GM23338 (cell line): Measurements from ENCODE around the gene MIA. TPM values are rescaled to one million over a fixed set of nuclear protein-coding genes. Genes with fewer than 3 reads are reported as not detected.

Experiments
- ATAC-seq: fragments of 200-7000 bp; cut with Tn5 transposase; 3 replicates; pipeline ENCODE4 v1.9.1; 2020
- DNase-seq: peaks from one replicate; pipeline ENCODE4 v3.0.0-alpha.2; 2015; ENCODE audit warnings: low spot score
- H2AFZ ChIP-seq: fragments of 200-600 bp; sonication (generic); 2 replicates; pipeline ENCODE4 v1.8.0; 2016; ENCODE audit warnings: antibody characterized with exemption, mild to moderate bottlenecking, moderate library complexity
- H3F3A ChIP-seq: fragments of 200-600 bp; sonication (generic); replicated peaks from 2 replicates; pipeline ENCODE4 v1.8.0; 2017; ENCODE audit warnings: antibody characterized with exemption, mixed run types, low read depth
- H3K27ac ChIP-seq: fragments of 200-600 bp; sonication (generic); 2 replicates; pipeline ENCODE4 v1.6.1; 2016; ENCODE audit warnings: low read depth
- H3K27me3 ChIP-seq: fragments of 200-600 bp; sonication (generic); 2 replicates; pipeline ENCODE4 v1.8.0; 2016; ENCODE audit warnings: mild to moderate bottlenecking, mixed run types, moderate library complexity; ENCODE audit not compliant: insufficient read depth
- H3K36me3 ChIP-seq: fragments of 200-600 bp; sonication (generic); 2 replicates; pipeline ENCODE4 v1.8.0; 2016; ENCODE audit warnings: mild to moderate bottlenecking; ENCODE audit not compliant: insufficient read depth
- H3K4me1 ChIP-seq: fragments of 200-600 bp; sonication (generic); 2 replicates; pipeline ENCODE4 v1.8.0; 2016; ENCODE audit warnings: mild to moderate bottlenecking, moderate library complexity; ENCODE audit not compliant: insufficient read depth
- H3K4me2 ChIP-seq: fragments of 200-600 bp; sonication (generic); 2 replicates; pipeline ENCODE4 v1.7.1; 2017; ENCODE audit warnings: mixed run types
- H3K4me3 ChIP-seq: fragments of 200-600 bp; sonication (generic); 2 replicates; pipeline ENCODE4 v1.6.1; 2016; ENCODE audit warnings: mixed run types
- H3K79me2 ChIP-seq: fragments of 200-600 bp; sonication (generic); replicated peaks from 2 replicates; pipeline ENCODE4 v1.8.0; 2017; ENCODE audit warnings: mild to moderate bottlenecking; ENCODE audit not compliant: insufficient read depth
- H3K9me2 ChIP-seq: fragments of 200-600 bp; sonication (generic); 2 replicates; pipeline ENCODE4 v1.8.0; 2017; ENCODE audit not compliant: insufficient read depth
- H4K20me1 ChIP-seq: fragments of 200-600 bp; sonication (generic); replicated peaks from 2 replicates; pipeline ENCODE4 v1.8.0; 2017; ENCODE audit warnings: mild to moderate bottlenecking; ENCODE audit not compliant: insufficient read depth
- H3K27ac Mint-ChIP-seq: 2 replicates; pipeline ENCODE4 v1.8.0; 2020; ENCODE audit warnings: inconsistent platforms, mild to moderate bottlenecking, moderate library complexity, mixed read lengths
- H3K27me3 Mint-ChIP-seq: 3 replicates; pipeline ENCODE4 v1.8.0; 2022; ENCODE audit warnings: low read depth, mild to moderate bottlenecking, moderate library complexity, mixed read lengths, inconsistent platforms; ENCODE audit not compliant: insufficient read depth, poor library complexity
- H3K36me3 Mint-ChIP-seq: 3 replicates; pipeline ENCODE4 v1.8.0; 2021; ENCODE audit warnings: low read depth, mild to moderate bottlenecking, inconsistent platforms, moderate library complexity, mixed read lengths
- H3K4me1 Mint-ChIP-seq: 3 replicates; pipeline ENCODE4 v1.8.0; 2020; ENCODE audit warnings: mild to moderate bottlenecking, inconsistent platforms, mixed read lengths
- H3K4me3 Mint-ChIP-seq: 3 replicates; pipeline ENCODE4 v1.8.0; 2021; ENCODE audit warnings: moderate library complexity, mild to moderate bottlenecking, inconsistent platforms, mixed read lengths
- H3K9me3 Mint-ChIP-seq: 3 replicates; pipeline ENCODE4 v1.8.0; 2020; ENCODE audit warnings: moderate library complexity, mild to moderate bottlenecking, inconsistent platforms, mixed read lengths
- CREB1 ChIP-seq: fragments of 250-450 bp; sonication (Bioruptor Pico); IDR thresholded peaks from 2 replicates; pipeline ENCODE4 v1.5.0; 2020; ENCODE audit warnings: low read depth, mild to moderate bottlenecking, moderate library complexity
- EZH2 ChIP-seq: fragments of 200-600 bp; sonication (generic); IDR thresholded peaks from one replicate; pipeline ENCODE4 v1.8.0; 2017; ENCODE audit warnings: antibody characterized with exemption, mild to moderate bottlenecking, low read depth; ENCODE audit not compliant: unreplicated experiment
- EZH2phosphoT487 ChIP-seq: fragments of 200-600 bp; sonication (generic); IDR thresholded peaks from one replicate; pipeline ENCODE4 v1.8.1; 2018; ENCODE audit warnings: antibody characterized with exemption; ENCODE audit not compliant: unreplicated experiment
- JUNB ChIP-seq: IDR thresholded peaks from one replicate; pipeline ENCODE4 v1.6.1; 2016; ENCODE audit warnings: antibody characterized with exemption; ENCODE audit not compliant: unreplicated experiment
- NANOG ChIP-seq: IDR thresholded peaks from 2 replicates; pipeline ENCODE4 v1.6.1; 2016; ENCODE audit warnings: antibody characterized with exemption, borderline replicate concordance
- POLR2AphosphoS5 ChIP-seq: IDR thresholded peaks from 2 replicates; pipeline ENCODE4 v1.6.1; 2016; ENCODE audit warnings: antibody characterized with exemption, low read depth
- REST ChIP-seq: IDR thresholded peaks from one replicate; pipeline ENCODE4 v1.6.1; 2018; ENCODE audit warnings: antibody characterized with exemption; ENCODE audit not compliant: unreplicated experiment
- STAT1 ChIP-seq: IDR thresholded peaks from one replicate; pipeline ENCODE4 v1.6.1; 2016; ENCODE audit warnings: antibody characterized with exemption; ENCODE audit not compliant: unreplicated experiment
- ZNF114 ChIP-seq: fragments of 250-450 bp; sonication (Bioruptor Pico); IDR thresholded peaks from 2 replicates; pipeline ENCODE4 v1.5.0; 2020; ENCODE audit warnings: mild to moderate bottlenecking, moderate library complexity
- ZNF331 ChIP-seq: fragments of 250-450 bp; sonication (Bioruptor Pico); IDR thresholded peaks from 2 replicates; pipeline ENCODE4 v1.5.0; 2020; ENCODE audit warnings: low read depth, mild to moderate bottlenecking, moderate library complexity
- ZNF462 ChIP-seq: fragments of 250-450 bp; sonication (Bioruptor Pico); IDR thresholded peaks from 2 replicates; pipeline ENCODE4 v1.5.0; 2020; ENCODE audit warnings: mild to moderate bottlenecking, moderate library complexity
- polyA plus RNA-seq: library from polyadenylated mRNA; unstranded; fragments of >200 nt; fragmentation: Nextera tagmentation; extraction: Ambion mirVana; gene quantifications from 2 replicates; pipeline ENCODE4 v1.2.1, GENCODE V29; 2016
- total RNA-seq: library from RNA; depleted of rRNA; stranded (reverse); fragments of >200 nt; shearing (Covaris generic); gene quantifications from 2 replicates; pipeline ENCODE4 v1.2.3, GENCODE V29; 2014
- TF ChIP-seq, protein P1 (sequence below), 2 experiments: fragments of 200-600 bp in 1 of 2; sonication (generic) in 1 of 2; conservative IDR thresholded peaks; 2 replicates each; pipeline versions ENCODE4 v1.5.1 to v1.6.1; 2016 to 2017; ENCODE audit warnings: antibody characterized with exemption in 2 of 2, low read depth in 2 of 2, mild to moderate bottlenecking in 2 of 2, moderate library complexity in 1 of 2
- TF ChIP-seq, protein P2 (sequence below): IDR thresholded peaks from 2 replicates; pipeline ENCODE4 v1.6.1; 2016; ENCODE audit warnings: antibody characterized with exemption

MIA gene
- total and polyA plus RNA-seq, 2 experiments from 2014 or later, result not detected

DNA sequence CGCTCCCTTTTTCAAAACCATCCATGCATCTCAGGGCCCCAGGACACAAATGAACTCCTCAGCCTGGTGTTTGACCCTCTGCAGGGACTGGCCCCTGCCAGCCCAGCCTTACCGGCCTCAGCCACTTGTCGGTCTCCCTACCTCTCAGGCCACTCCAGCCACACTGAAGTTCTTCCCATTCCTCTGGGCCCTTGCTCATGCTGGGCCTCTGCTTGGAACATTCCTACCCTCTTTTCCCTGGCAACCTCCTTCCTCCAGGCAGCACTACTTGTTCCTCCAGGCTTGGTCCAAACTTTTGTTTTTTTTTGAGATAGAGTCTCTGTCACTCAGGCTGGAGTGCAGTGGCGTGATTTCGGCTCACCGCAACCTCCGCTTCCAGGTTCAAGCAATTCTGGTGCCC, 16.0 kb downstream of the MIA start:
- no peak overlapping the region for H3K4me2 ChIP-seq
- H3K27me3 ChIP-seq, result no peaks in the 10 kb centered on the region
- H3K79me2 ChIP-seq, result no peaks in the 10 kb centered on the region
- no peaks in the 10 kb centered on the region for H3K4me1 Mint-ChIP-seq
- no peaks in the 10 kb centered on the region for H3K36me3 ChIP-seq
- H4K20me1 ChIP-seq, result no peaks in the 10 kb centered on the region
- H3K27ac Mint-ChIP-seq, result no peak overlapping the region
- peaks cover 5% of the 10 kb centered on the region; the same call in 2 of the 3 replicates for H3K36me3 Mint-ChIP-seq
- no peak for ATAC-seq
- no peaks in the 10 kb centered on the region for H3K9me3 Mint-ChIP-seq
- H3K27ac ChIP-seq, result no peak overlapping the region
- no peak overlapping the region for H3K4me3 Mint-ChIP-seq
- peaks cover 6% of the 10 kb centered on the region for H3K27me3 Mint-ChIP-seq
- TF ChIP-seq EZH2phosphoT487 (no peak), POLR2AphosphoS5 (no peak), JUNB (no peak), STAT1 (no peak), EZH2 (no peak), NANOG (no peak), ZNF331 (CRISPR knock-in tag) (no peak), REST (no peak), ZNF114 (CRISPR knock-in tag) (no peak), CREB1 (no peak), ZNF462 (CRISPR knock-in tag) (no peak)
- TF ChIP-seq, protein P1, sequence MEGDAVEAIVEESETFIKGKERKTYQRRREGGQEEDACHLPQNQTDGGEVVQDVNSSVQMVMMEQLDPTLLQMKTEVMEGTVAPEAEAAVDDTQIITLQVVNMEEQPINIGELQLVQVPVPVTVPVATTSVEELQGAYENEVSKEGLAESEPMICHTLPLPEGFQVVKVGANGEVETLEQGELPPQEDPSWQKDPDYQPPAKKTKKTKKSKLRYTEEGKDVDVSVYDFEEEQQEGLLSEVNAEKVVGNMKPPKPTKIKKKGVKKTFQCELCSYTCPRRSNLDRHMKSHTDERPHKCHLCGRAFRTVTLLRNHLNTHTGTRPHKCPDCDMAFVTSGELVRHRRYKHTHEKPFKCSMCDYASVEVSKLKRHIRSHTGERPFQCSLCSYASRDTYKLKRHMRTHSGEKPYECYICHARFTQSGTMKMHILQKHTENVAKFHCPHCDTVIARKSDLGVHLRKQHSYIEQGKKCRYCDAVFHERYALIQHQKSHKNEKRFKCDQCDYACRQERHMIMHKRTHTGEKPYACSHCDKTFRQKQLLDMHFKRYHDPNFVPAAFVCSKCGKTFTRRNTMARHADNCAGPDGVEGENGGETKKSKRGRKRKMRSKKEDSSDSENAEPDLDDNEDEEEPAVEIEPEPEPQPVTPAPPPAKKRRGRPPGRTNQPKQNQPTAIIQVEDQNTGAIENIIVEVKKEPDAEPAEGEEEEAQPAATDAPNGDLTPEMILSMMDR (conservative IDR thresholded peaks at IDR 0.05; ENCODE audit: low read depth in 2 of 2), result no peak
- TF ChIP-seq, protein P2, sequence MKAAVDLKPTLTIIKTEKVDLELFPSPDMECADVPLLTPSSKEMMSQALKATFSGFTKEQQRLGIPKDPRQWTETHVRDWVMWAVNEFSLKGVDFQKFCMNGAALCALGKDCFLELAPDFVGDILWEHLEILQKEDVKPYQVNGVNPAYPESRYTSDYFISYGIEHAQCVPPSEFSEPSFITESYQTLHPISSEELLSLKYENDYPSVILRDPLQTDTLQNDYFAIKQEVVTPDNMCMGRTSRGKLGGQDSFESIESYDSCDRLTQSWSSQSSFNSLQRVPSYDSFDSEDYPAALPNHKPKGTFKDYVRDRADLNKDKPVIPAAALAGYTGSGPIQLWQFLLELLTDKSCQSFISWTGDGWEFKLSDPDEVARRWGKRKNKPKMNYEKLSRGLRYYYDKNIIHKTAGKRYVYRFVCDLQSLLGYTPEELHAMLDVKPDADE, result no peak
- H3K4me1 ChIP-seq, result no peaks in the 10 kb centered on the region
- H2AFZ ChIP-seq, result no peak overlapping the region
- H3K9me2 ChIP-seq, result no peaks in the 10 kb centered on the region
- H3F3A ChIP-seq, result no peaks in the 10 kb centered on the region
- no peak for DNase-seq
- H3K4me3 ChIP-seq, result no peak overlapping the region
